SU-DHL-6 (cell line): Measurements from ENCODE around the gene LAMA2.

ENCODE experiments used
- CTCF ChIP-seq: fragments of 200-600 bp; sonication (generic); IDR thresholded peaks from one replicate; pipeline ENCODE4 v1.5.1; 2017; ENCODE audit warnings: antibody characterized with exemption, mild to moderate bottlenecking, low read length, moderate library complexity; ENCODE audit not compliant: insufficient read depth, poor library complexity, severe bottlenecking
- EZH2phosphoT487 ChIP-seq: fragments of 200-600 bp; sonication (generic), shearing (Covaris generic); conservative IDR thresholded peaks from 2 replicates; pipeline ENCODE4 v1.6.1; 2018; ENCODE audit warnings: mild to moderate bottlenecking, antibody characterized with exemption, low read length, moderate library complexity, mixed read lengths

GRCh38 chr6:129248946-129249345, 366.0 kb downstream of the LAMA2 start:
- TF ChIP-seq CTCF (no peak), EZH2phosphoT487 (no peak)
